ENCODE results near the gene MGARP.
"Not testable (repeated sequence)": the region's sequence is repeated elsewhere in the genome, so short reads cannot be mapped to it uniquely, and the experiment has no call there.

GRCh38 chr4:139322541-139322940, 42.5 kb upstream of the MGARP start:
- not testable (repeated sequence) for TF ChIP-seq EZH2 (IDR thresholded peaks at IDR 0.05; ENCODE audit: low read length, missing control alignments); CTCF (conservative IDR thresholded peaks at IDR 0.05 in 1 of 2, IDR thresholded peaks at IDR 0.05 in 1 of 2; ENCODE audit: low read depth in 1 of 2, low read length in 2 of 2)

All from fibroblast of lung (primary cell).